HG03139 (cell line): ENCODE results near the gene UPF2.

Experiments
- ATAC-seq: cut with Tn5 transposase; IDR thresholded peaks from one replicate; pipeline ENCODE4 v1.9.1; 2021; ENCODE audit not compliant: unreplicated experiment

Gene UPF2

GRCh38 chr10:11870461-11870780 lies 172.2 kb downstream of the UPF2 start:
- ATAC-seq, result no peak
